Gastroesophageal sphincter (tissue), 4 donors: ENCODE measurements around the gene CCDC57. TPM values are rescaled to one million over a fixed set of nuclear protein-coding genes. Genes with fewer than 3 reads are reported as not detected.

Experiments used
- ATAC-seq: fragments of 150-250 bp; one replicate; pipeline ENCODE4 v1.9.1; 2016; ENCODE audit warnings: mild to moderate bottlenecking, moderate library complexity
- H3K27ac ChIP-seq, 4 donors: fragments of 200-600 bp; sonication (generic) in 3 of 4; 1 replicate in 3 of 4; 2 replicates in 1 of 4; pipeline ENCODE4 v1.5.1; 2016 to 2019
- H3K27me3 ChIP-seq: fragments of 200-600 bp; sonication (generic); one replicate; pipeline ENCODE4 v1.5.1; 2019
- H3K36me3 ChIP-seq, 2 donors: fragments of 200-600 bp; sonication (generic); one replicate each; pipeline ENCODE4 v1.5.1; 2019; ENCODE audit warnings: control low read depth in 1 of 2
- H3K4me1 ChIP-seq, 3 donors: fragments of 200-600 bp; sonication (generic); 1 replicate in 2 of 3; 2 replicates in 1 of 3; pipeline ENCODE4 v1.5.1; 2016 to 2019; ENCODE audit warnings: control low read depth in 2 of 3
- H3K4me3 ChIP-seq, 2 donors: fragments of 200-600 bp; sonication (generic); one replicate each; pipeline ENCODE4 v1.5.1; 2019; ENCODE audit warnings: mild to moderate bottlenecking in 1 of 2, moderate library complexity in 1 of 2
- H3K9me3 ChIP-seq, 3 donors: fragments of 200-600 bp; sonication (generic); one replicate each; pipeline ENCODE4 v1.5.1; 2017 to 2019; ENCODE audit warnings: control low read depth in 2 of 3
- EP300 ChIP-seq: sonication (generic); formaldehyde crosslinking; IDR thresholded peaks from one replicate; pipeline ENCODE4 v1.6.1; 2017; ENCODE audit warnings: antibody characterized with exemption, mild to moderate bottlenecking
- POLR2A ChIP-seq, 2 donors: fragments of 450-650 bp; IDR thresholded peaks; one replicate each; pipeline ENCODE4 v1.6.1; 2017; ENCODE audit warnings: antibody characterized with exemption in 2 of 2, mild to moderate bottlenecking in 2 of 2, moderate library complexity in 1 of 2
- POLR2AphosphoS5 ChIP-seq: sonication (generic); formaldehyde crosslinking; IDR thresholded peaks from one replicate; pipeline ENCODE4 v1.6.1; 2017; ENCODE audit warnings: antibody characterized with exemption
- WGBS, 2 donors: methylation state at CpG; one replicate each; pipeline ENCODE4 v1.1.5; 2018; ENCODE audit warnings: low coverage in 1 of 2; 5-methylcytosine and 5-hydroxymethylcytosine counted together
- total RNA-seq, 4 donors: library from RNA; depleted of rRNA; stranded (reverse); fragments of >200 nt; gene quantifications; one replicate each; pipeline ENCODE4 v1.1.0, GENCODE V29; 2016
- TF ChIP-seq, protein P1 (sequence below), 4 experiments: fragments of 200-600 bp in 2 of 4; fragments of 450-650 bp in 2 of 4; sonication (generic) in 1 of 4; IDR thresholded peaks; one replicate each; pipeline ENCODE4 v1.5.1; 2017 to 2019; ENCODE audit warnings: antibody characterized with exemption in 4 of 4, mild to moderate bottlenecking in 2 of 4, moderate library complexity in 2 of 4

The CCDC57 gene
- total RNA-seq, 4 donors from 2014 or later = 6.5 to 28.2 (median 16.2) TPM

DNA sequence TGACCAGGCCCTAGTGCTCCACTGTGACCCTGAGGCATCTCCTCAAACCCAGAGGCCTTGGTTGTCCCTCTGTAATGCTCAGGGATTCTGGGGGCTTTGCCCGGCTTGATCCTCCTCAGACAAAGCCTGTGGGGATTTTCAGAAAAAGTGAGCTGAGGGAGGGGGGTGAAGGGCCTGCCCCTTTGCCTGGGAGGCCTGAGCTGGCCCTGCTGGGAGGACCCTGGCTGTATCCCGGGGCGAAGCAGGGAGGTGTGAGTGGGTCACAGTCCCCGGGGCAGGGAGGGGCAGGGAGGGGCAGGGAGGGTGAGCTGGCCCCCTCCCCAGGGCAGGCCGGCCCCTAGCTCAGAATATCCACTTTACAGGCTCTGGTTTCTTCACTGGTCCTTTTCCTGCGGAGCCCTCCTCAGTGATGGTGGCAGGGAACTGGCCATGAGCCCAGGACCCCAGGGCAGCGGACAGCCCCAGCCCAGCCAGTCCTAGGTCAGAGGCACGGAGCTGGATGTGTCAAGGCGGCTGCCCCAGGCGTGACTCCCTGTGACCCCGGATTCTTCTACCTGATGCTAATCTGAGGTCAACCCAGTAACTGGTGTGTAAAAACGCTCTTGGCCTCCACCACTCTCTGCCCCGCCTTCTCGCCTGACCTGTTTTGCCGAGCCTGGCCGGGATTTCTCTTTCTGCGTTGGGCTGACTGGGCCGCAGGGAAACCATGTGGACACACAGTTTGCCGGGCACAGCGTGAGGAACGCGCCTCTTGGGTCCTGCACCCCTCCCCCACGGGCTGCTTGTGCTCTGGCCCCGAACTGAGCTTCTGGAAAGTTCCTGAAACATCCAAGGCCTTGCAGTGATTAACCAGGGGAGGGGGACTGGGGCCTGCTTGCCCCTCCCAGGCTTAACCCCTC is 108.8 kb downstream of the CCDC57 start:
- H3K9me3 ChIP-seq = no peaks in the 10 kb centered on the region
- no peak overlapping the region for H3K4me3 ChIP-seq
- TF ChIP-seq POLR2AphosphoS5 (peak; percentile 62), EP300 (no peak), POLR2A (IDR thresholded peaks at IDR 0.05) (no peak)
- no peaks in the 10 kb centered on the region for H3K27me3 ChIP-seq
- H3K4me1 ChIP-seq = peaks cover 0 to 84% (median 36%) of the 10 kb centered on the region in 3 donors
- WGBS, 2 donors = 20 to 60% methylated on average over 1 to 2 of the region's 24 CpGs
- no peaks in the 10 kb centered on the region for H3K36me3 ChIP-seq
- H3K27ac ChIP-seq = peak overlapping the region; percentile 2 to 85 (median 82)
- peak; percentile 67 for ATAC-seq

DNA sequence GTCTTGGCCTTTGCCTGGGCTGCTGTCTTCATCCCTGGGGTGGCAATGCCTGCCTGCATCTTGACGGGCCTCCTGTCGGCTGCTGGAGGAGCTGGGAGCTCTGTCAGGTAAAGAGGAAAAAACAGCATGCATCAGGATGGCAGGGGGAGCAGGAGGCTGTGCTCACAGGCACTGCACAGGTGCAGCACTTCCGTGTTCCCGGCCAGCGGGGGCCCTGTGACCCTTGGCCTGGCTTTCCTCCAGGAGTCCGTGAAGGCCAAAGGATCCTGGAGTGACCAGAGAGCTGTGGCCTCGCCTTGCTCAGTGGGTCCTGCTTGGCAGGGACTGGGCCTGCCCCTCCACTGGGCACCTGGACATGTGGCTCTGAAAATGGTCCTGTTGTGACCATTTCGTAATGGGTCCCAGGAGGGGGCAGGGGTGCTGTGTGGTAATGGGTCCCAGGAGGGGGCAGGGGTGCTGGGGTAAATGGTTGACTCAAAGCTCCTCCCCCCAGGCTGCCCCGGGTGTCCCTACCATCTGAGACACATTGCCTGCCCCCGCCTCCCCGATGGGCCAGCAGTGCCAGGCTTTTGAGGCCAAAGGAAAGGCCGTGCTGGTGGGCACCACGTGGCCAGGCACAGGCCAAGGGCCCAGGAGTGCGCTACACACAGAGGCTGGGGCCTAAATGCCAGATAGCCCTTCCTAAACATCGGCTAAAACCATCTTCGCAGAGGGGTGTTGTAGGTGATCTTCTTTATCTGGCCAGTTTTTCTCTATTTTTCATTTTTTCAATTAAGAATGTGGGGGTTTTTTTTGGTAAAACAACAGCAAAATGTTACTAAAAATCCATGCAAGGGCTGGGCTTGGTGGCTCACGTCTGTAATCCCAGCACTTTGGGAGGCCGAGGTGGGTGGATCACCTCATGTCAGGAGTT is 110.6 kb downstream of the CCDC57 start:
- H3K27me3 ChIP-seq = no peaks in the 10 kb centered on the region
- 89 to 100% methylated on average over 1 to 5 of the region's 18 CpGs for WGBS, 2 donors
- H3K27ac ChIP-seq = peak overlapping the region in 2 of 4 donors; percentile 81 to 97
- ATAC-seq = no peak
- H3K4me3 ChIP-seq = no peak overlapping the region
- H3K9me3 ChIP-seq = no peaks in the 10 kb centered on the region
- H3K4me1 ChIP-seq = peaks cover 0 to 87% (median 37%) of the 10 kb centered on the region in 3 donors
- TF ChIP-seq, protein P1, sequence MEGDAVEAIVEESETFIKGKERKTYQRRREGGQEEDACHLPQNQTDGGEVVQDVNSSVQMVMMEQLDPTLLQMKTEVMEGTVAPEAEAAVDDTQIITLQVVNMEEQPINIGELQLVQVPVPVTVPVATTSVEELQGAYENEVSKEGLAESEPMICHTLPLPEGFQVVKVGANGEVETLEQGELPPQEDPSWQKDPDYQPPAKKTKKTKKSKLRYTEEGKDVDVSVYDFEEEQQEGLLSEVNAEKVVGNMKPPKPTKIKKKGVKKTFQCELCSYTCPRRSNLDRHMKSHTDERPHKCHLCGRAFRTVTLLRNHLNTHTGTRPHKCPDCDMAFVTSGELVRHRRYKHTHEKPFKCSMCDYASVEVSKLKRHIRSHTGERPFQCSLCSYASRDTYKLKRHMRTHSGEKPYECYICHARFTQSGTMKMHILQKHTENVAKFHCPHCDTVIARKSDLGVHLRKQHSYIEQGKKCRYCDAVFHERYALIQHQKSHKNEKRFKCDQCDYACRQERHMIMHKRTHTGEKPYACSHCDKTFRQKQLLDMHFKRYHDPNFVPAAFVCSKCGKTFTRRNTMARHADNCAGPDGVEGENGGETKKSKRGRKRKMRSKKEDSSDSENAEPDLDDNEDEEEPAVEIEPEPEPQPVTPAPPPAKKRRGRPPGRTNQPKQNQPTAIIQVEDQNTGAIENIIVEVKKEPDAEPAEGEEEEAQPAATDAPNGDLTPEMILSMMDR (IDR thresholded peaks at IDR 0.05) = no peak
- TF ChIP-seq POLR2AphosphoS5 (no peak), POLR2A (IDR thresholded peaks at IDR 0.05) (no peak), EP300 (no peak)
- H3K36me3 ChIP-seq = no peaks in the 10 kb centered on the region

DNA sequence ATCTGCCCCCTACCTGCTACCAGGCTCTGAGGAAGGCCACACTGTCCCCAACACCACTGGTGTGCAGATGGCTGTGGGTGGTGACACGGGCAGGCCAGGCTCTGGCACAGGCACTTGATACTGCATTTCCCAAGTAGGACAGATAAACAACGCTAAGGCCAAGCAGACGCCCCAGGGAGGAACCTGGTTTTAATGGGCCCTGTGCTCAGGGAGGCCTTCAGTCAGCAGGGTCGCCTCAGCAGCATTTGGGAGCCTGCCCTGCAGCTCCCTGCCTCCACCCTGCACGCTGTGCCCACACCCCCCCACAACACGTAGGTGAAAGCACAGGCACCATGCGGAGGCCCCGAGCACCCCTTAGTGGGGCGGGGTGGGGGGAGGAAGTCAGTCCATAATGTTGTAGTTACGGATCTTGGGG is 111.3 kb downstream of the CCDC57 start:
- ATAC-seq = no peak
- H3K4me3 ChIP-seq = no peak overlapping the region
- no peaks in the 10 kb centered on the region for H3K9me3 ChIP-seq
- no peaks in the 10 kb centered on the region for H3K36me3 ChIP-seq
- peaks cover 0 to 87% (median 38%) of the 10 kb centered on the region in 3 donors for H3K4me1 ChIP-seq
- H3K27me3 ChIP-seq = no peaks in the 10 kb centered on the region
- TF ChIP-seq POLR2A (IDR thresholded peaks at IDR 0.05) (no peak), POLR2AphosphoS5 (no peak), EP300 (no peak)
- TF ChIP-seq, protein P1 (IDR thresholded peaks at IDR 0.05) = no peak
- peak overlapping the region in 2 of 4 donors; percentile 81 to 97 for H3K27ac ChIP-seq
- WGBS, 2 donors = 56 to 71% methylated on average over 1 to 3 of the region's 10 CpGs

DNA sequence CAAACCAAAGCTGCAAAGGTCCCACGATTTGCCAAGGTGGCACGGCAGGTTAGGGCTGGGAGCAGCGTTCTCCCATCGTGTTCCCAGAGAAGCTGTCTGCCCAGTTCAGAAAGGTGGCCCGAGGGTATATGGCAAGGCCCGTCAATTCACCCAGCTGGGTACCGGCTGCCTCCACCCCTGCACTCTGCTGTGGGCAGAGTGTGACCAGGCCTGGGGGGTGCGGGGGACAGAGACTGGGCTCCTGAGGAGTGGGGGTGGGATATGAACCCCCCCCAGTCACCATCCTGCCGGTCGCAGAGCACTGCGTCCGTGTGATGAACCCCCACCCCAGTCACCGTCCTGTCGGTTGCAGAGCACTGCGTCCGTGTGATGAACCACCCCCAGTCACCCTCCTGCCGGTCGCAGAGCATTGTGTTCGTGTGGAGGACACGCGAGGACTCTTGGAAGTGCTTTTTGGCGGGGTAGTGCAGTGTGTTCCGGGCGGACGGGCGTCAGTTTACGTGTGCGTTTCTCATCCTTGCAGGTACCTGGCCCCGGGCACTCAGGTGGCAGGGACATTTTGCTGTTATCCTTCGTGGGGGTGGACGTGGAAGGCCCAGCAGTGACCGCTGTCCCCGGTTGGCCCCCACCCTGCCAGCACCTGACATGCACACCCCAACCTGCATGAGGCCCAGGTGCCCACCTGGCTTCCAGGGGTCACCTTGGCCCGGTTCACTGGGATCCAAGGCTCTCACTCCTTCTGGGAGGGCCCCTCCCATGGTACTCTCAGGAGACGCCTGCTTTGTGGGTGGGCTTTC is 111.9 kb downstream of the CCDC57 start:
- peaks cover 0 to 87% (median 33%) of the 10 kb centered on the region in 3 donors for H3K4me1 ChIP-seq
- WGBS, 2 donors = 100% methylated on average over 3 of the region's 35 CpGs; no CpG with 5 or more reads in 1 of the 2 donors
- H3K27me3 ChIP-seq = no peaks in the 10 kb centered on the region
- H3K27ac ChIP-seq = peak overlapping the region in 3 of 4 donors; percentile 93 to 98 (median 97)
- H3K9me3 ChIP-seq = no peaks in the 10 kb centered on the region
- no peak overlapping the region for H3K4me3 ChIP-seq
- no peak for TF ChIP-seq EP300
- TF ChIP-seq POLR2AphosphoS5 = no peak
- TF ChIP-seq POLR2A (IDR thresholded peaks at IDR 0.05) = no peak
- TF ChIP-seq, protein P1 (IDR thresholded peaks at IDR 0.05) = no peak
- H3K36me3 ChIP-seq = peaks cover 0 to 5% of the 10 kb centered on the region in 2 donors
- no peak for ATAC-seq
